Measurements from ENCODE around the gene ABHD3. TPM values are rescaled to one million over a fixed set of nuclear protein-coding genes. Genes with fewer than 3 reads are reported as not detected.
"Not testable (repeated sequence)": the region's sequence is repeated elsewhere in the genome, so short reads cannot be mapped to it uniquely, and the experiment has no call there.

The ABHD3 gene
- total RNA-seq, 1 experiment from 2014 or later = 16.5 TPM

DNA sequence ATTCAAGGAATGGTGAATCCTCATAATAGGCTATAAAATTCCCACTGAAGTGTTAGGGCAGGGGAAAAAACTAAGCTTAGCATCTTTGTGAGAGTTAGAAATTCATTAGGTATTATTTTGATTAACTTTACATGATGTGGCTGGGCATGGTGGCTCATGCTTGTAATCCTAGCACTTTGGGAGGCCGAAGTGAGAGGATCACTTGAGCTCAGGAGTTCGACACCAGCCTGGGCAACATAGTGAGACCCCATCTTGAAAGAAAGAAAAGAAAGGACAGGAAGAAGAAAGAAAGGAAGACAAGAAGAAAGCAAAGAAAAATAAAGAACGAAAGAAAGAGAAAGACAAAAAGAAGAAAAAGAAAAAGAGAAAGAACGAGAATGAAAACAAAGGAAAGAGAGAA, 52.5 kb downstream of the ABHD3 start:
- no peak for DNase-seq (ENCODE audit: low spot score)

DNA sequence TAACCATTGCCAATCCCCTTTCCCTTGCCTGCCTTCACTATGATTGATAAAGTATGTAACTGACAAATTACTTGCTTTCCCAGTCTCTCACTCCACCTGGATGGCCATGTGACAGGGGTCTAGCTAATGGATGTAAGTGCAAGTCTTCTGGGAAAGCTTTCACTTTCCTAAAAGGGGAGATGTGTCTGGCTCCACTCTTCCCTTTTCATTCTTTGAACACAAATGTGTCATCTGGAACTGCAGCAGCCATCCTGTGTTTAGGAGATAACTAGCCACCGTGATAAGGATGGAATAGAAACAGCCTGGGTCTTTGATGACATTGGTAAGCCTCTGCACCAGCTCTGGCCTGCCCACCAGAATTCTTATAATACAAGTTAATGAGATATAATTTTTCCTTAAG, 54.3 kb downstream of the ABHD3 start:
- no peak for DNase-seq (ENCODE audit: low spot score)

DNA sequence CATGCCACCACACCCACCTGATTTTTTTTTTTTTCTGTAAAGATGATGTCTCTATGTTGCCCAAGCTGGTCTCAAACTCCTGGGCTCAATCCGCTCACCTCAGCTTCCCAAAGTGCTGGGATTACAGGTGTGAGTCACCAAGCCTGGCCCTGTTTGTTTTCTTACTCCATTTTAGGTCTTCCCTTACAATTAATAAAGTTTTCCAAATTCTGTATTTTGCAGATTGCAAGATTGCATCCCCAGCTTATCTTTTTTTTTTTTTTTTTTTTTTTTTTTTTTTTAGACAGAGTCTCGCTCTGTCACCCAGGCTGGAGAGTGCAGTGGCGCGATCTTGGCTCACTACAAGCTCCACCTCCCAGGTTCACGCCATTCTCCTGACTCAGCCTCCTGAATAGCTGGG, 64.2 kb downstream of the ABHD3 start:
- DNase-seq (ENCODE audit: low spot score) = not testable (repeated sequence)

- no peak for DNase-seq (ENCODE audit: low spot score)
Measured at GRCh38 chr18:21638822-21639221, 65.8 kb downstream of the ABHD3 start.

DNA sequence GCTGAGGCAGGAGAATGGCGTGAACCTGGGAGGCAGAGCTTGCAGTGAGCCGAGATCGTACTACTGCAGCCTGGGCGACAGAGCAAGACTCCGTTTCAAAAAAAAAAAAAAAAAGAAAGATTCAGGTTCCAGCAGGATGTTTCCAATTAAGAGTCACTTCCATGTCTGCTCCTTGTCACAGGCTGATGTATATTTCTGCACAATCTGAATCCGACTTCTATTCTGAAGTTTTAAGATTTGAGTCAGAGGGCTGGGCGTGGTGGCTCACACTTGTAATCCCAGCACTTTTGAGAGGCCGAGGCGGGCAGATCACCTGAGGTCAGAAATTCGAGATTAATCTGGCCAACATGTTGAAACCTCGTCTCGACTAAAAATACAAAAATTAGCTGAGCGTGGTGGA, 67.8 kb downstream of the ABHD3 start:
- no peak for DNase-seq (ENCODE audit: low spot score)

GRCh38 chr18:21634588-21635199, 69.9 kb downstream of the ABHD3 start:
- no peak for DNase-seq (ENCODE audit: low spot score)

DNA sequence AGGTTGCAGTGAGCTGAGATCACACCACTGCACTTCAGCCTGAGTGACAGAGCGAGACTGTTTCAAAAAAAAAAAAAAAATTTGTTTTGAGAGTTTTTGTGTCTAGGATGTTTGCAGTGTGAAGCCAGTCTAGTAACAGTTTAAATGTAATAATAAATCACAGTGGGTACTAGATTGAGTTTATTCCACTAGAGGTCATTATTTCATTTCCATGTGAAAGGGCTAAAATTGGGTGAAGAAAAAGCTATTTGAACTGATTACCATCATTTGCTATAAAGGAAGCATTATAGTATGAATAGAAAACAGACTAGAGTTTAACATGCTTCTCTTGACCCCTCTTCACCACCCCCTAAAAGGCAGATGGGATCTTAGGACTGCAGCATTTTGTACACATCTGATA, 72.2 kb downstream of the ABHD3 start:
- DNase-seq (ENCODE audit: low spot score) = peak; percentile 7

DNA sequence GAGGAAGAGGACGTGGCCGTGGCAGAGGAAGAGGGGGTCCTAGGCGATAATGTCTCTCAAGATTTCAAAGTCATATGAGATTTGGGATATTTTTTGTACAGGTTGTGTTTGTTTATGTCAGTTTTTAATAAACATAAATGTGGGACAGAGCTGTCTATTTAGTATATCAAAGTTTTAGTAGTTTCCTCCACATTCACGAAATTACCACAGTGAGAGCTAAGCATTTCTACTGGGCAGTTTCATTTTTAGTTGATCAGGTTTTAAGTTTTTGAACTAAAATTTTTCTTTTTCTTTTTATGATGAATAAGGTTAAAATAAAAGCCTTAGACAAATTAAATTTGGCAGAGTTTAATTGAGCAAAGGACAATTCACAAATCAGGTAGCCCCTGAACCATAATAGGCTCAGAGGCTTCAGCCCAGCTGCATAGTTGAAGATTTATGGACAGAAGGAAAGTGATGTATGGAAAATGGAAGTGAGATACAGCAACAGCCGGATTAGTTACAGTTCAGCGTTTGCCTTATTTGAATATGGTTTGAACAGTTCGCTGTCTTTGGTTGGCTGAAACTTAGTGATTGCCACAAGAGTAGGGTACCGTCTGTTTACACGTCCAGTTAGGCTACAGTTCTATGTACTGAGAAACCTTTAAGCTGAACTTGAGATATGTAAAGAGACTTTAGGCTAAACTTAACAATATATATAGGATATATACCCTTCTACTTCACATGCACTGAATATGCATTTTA, 75.3 kb downstream of the ABHD3 start:
- DNase-seq (ENCODE audit: low spot score) = no peak

GRCh38 chr18:21621640-21622039, 82.9 kb downstream of the ABHD3 start:
- not testable (repeated sequence) for DNase-seq (ENCODE audit: low spot score)

- peak; percentile 86 for DNase-seq (ENCODE audit: low spot score)
Measured at GRCh38 chr18:21612125-21613039, 92.2 kb downstream of the ABHD3 start, which contains the start of gene SNRPD1. SNRPD1 (plus strand) TSS chr18:21612314; CDS start chr18:21612430, 116 bp downstream.

DNA sequence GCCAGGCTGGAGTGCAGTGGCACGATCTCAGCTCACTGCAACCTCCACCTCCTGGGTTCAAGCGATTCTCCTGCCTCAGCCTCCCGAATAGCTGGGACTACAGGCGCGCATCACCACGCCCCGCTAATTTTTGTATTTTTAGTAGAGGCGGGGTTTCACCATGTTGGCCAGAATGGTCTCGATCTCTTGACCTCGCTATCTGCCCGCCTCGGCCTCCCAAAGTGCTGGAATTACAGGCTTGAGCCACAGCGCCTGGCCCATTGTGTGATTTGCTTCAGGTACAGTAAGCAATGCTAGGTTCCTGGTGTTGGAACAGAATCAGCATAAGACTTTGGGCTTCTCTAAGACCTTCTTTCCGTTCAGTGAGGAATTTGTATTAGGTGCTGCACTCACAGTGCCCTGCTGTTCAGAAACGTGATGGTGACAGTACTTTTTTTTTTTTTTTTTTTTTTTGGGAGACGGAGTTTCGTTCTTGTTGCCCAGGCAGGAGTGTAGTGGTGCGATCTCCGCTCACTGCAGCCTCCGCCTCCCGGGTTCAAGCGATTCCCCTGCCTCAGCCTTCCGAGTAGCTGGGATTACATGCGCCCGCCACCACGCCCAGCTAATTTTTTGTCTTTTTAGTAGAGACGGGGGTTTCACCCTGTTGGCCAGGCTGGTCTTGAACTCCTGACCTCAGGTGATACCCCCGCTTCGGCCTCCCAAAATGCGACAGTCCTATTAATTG, 93.0 kb downstream of the ABHD3 start:
- DNase-seq (ENCODE audit: low spot score) = not testable (repeated sequence)

GRCh38 chr18:21605213-21605612, 99.4 kb downstream of the ABHD3 start:
- DNase-seq (ENCODE audit: low spot score) = no peak

DNA sequence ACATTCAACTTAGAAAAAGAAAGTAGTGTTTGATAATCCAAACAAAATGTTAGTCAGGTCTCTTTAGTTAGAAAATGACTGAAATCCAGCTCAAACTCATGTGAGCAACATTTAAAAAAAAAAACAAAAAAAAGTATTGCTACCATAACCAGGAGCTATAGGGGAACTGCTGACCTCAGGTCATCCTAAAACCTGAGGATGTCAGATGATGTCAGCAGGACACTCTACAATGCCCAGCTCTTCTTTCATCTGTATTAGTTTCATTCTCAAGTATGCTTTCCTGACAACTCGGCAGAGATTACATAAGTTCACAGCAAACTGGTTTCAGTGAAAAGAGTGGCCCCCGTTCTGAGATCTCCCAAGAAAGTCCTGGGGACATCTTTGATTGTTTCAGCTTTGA, 99.9 kb downstream of the ABHD3 start:
- DNase-seq (ENCODE audit: low spot score) = no peak

DNA sequence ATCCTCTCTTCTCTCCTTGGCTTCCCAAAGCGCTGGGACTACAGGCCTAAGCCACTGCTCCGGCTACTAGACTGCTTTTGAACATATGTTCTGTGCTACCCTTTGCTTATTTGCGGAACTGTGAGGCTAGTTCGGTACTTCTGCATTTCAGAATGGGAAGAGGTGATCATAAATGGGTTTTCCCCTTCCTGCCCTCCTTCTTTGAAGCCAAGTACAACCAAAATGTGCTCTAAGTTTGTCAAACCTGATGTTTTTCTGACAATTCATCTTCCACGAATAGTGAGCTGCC, 102.3 kb downstream of the ABHD3 start:
- DNase-seq (ENCODE audit: low spot score) = no peak

Small RNA genes lying within 50 kb of the gene (small RNA-seq; reads per million reads assigned to genes)
- gene MIR320C1 (not detected), gene RF00019 (not detected), gene RF01241 (not detected)

Other genes with a start within 250 kb of the ABHD3 start
- gene ESCO1, start 104.1 kb downstream of the ABHD3 start, total RNA-seq (2014; rRNA removed; shearing (Covaris generic)) = 3.3 and 4.2 TPM in 2 replicates
- 23.4 and 26.3 TPM in 2 replicates for gene SNRPD1, start 92.5 kb downstream of the ABHD3 start, total RNA-seq (2014; rRNA removed; shearing (Covaris generic))
- gene MIB1, start 36.0 kb upstream of the ABHD3 start, total RNA-seq (2014; rRNA removed; shearing (Covaris generic)) = 10.9 and 12.3 TPM in 2 replicates

Data from HT-29 (cell line).